Colon (tissue), 2 donors: ENCODE results near the gene FAM222A.

ENCODE experiments used
- FAIRE-seq: peaks from 2 replicates; lab custom pipeline; 2012; peaks lifted over from hg19 to GRCh38; lab: Jason Lieb, UNC
- donor health status: control.
- donor health status: control.

The FAM222A gene

DNA sequence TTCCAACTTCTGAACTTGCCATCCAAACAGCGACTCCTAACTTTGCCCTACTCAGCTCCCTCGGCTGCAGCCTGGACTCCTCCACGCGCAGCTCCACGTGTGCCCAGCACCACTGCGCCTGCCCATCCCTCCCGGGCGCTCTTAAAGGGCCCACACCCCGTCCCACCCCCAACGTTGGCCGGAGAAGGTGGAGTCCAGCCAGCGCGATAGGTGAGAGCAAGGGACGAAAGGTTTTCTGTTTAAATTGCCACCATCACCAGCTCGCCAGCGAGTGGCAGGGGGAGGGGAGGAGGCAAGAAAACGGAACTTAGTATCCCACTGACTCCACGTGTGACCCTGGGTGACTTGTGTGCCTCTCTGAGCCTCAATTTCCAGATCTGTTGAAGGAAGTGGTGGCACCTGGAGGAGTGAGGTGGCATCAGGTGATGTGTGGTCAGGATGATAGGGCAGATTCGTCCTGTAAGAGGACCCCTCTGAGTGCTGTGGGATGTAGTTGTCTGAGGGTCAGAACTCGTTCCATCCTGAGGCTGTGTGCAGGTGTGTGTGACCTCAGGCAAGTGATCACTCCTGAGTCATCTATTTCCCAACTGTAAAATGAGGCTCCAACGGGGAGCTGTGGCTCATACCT lies 59.9 kb downstream of the FAM222A start:
- FAIRE-seq = no peak

- FAIRE-seq = no peak
These were observed 61.7 kb downstream of the FAM222A start for GRCh38 chr12:109775172-109775881.

- no peak for FAIRE-seq
These were observed 63.0 kb downstream of the FAM222A start for GRCh38 chr12:109776624-109777023.

- FAIRE-seq = no peak
These were observed 63.9 kb downstream of the FAM222A start for GRCh38 chr12:109777544-109777943.

DNA sequence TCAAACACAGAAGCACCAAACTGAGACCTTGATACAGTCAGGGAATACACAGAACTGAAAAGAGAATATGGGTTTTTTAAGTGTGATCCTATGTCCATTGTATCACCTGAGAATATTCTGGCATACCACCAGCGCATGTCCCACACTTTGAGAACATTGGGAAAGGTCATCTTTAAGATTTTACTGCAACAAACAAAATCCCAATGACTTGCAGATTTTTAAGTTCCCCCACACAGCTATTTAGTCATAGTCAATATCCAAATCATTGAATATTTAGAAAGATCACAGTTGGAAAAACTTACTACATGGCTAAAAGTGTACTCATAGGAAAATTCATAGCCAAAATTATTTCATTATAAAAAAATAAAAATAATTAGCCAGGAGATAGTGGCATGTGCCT lies 65.1 kb downstream of the FAM222A start:
- FAIRE-seq = no peak

- FAIRE-seq = no peak
These were observed 65.8 kb downstream of the FAM222A start for GRCh38 chr12:109779382-109779781.

DNA sequence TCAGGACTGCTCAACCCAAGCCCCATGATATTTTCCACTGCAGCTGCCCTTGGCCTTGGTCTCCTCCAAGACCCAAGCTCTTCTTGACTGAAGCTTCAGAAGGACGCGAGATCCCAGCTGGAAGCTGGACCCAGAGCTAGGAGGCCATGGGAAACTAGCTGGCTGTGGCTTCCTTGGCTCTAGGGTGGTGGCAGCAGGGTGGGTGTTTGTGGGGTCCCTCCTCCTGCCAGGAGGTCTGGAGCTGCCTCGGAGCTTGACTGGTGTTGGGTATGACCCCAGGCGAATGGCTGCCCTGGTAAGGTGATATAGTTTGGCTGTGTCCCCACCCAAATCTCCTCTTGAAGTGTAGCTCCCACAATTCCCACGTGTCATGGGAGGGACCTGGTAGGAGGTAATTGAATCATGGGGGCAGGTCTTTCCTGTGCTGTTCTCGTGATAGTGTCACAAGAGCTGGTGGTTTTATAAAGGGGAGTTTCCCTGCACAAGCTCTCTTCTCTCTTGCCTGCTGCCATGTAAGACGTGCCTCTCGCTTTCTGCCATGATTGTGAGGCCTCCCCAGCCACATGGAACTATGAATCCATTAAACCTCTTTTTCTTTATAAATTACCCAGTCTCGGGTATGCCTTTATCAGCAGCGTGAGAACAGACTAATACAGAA lies 68.2 kb downstream of the FAM222A start:
- FAIRE-seq = no peak

- no peak for FAIRE-seq
These were observed 68.7 kb downstream of the FAM222A start for GRCh38 chr12:109782326-109782703.

GRCh38 chr12:109783135-109783964 lies 69.7 kb downstream of the FAM222A start:
- FAIRE-seq = no peak

DNA sequence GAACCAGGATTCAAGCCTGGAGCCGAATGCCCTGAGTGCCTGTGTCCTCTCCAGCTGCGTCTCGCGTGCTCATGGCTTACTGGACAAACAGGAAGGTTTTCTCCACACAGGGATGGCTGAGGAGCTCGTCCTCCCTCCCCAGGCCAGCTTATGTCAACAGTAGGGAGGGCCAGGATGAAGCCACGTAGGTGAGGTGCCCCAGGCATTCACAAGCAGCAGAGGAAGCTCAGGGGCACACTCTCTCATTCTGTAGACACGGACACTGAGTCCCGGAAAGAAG lies 70.3 kb downstream of the FAM222A start:
- no peak for FAIRE-seq

DNA sequence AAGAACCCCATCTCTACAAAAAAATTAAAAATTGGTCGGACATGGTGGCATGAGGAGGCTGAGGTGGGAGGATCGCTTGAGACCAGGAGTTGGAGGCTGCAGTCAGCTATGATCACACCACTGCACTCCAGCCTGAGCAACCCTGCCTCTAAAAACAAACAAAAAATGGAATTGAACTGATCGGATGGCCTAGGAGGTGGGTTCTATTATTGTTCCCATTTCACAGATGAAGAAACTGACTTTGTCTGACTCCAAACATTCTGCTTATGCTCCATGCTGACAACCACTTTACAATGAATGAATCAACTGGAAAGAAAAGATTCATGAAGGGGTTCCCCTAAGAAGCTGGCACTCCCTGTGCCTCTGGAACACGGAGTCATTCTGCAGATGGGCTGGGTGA lies 72.2 kb downstream of the FAM222A start:
- FAIRE-seq = no peak

GRCh38 chr12:109786799-109787198 lies 73.2 kb downstream of the FAM222A start:
- FAIRE-seq = no peak

DNA sequence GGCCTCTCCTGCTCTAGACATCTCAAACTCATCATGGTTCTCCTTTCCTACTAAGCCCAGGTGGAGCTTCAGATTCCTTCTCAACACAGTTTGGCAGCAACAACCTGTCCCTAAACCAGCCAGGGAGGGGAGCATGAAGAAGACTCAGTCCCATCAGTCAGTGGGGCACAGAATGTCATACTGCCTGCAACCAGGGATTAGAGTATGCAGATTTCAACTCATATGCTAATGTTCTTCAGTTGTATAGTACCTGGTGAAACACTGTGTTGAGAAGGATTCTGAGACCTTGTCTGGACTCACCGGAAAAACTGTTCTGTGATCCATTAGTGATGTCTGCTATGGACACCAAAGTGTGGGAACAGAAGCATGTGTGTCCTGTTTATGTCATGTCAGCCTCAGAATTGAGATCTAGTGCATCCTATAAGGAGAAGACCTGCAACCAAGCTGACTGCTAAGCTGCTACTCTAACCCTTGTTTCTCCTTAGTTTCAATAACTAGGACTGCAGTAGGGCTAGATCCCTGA lies 76.0 kb downstream of the FAM222A start:
- FAIRE-seq = no peak

DNA sequence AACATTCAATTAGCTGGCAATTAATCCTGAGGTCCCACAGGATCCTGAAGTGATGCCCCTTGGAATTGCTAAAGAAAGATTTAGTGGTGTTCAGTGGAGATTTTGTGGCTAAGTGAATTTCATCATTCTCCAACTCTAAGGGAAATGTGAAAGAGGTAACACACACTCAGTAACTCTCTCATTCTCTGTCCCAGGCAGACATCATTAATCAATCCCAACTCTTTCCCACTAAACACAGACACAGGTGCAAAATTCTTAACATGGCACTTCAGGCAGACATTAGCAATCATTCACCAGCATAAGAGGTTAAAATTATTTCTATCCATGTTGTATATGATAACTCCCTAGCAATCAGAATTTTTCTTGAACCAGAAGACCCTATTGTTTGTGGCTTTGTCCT lies 79.4 kb downstream of the FAM222A start:
- no peak for FAIRE-seq

- FAIRE-seq = no peak
These were observed 79.8 kb downstream of the FAM222A start for GRCh38 chr12:109793411-109793810.

DNA sequence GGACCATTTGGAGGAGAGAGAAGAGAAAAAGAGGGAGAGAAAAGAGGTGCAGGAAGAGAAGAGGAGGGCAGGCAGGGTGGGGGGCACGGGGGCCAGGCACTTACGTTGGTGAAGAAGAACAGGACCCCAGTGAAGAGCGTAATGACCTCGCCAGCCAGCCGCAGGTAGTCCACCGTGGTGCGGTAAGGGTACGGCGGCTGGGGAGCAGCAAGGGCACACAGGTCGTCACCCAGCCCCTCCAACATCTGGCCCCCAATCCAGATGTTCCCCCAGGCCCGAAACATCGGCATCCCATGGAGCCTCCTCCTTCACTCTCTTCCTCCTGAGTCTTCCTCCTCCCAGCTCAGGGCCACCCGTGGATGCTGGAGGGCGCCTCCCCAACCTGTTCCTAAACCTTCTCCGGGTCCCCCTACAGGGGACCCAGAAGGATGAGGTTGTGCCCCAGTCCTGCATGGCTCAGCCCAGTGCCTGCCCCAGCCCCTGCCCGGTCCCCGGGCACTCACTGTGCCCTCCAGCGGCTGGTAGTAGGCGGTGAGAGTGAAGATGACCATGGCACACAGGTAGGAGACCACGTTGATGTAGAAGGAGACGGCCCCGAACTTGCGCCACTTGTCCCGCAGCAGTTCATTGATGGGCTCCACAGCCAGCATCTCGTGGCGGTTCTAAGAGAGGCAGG lies 80.3 kb downstream of the FAM222A start:
- FAIRE-seq = no peak

DNA sequence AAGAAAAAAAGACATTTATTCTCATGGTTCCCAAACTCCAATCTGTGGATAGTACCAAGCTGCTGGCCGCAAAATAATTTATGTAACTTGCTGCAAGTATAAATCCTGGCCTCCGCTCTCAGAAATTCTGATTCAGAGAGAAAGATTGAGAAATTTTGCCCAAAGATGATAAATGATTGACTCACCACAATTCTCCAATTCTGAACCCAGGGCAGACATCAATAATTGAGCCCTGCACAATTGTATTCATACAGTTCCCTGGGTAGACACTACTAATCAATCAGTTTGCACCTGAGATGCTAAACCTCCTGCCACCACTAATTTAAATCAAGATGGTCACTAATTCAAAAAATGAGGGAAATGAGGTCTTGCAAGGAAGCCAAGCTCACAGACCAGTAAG lies 81.4 kb downstream of the FAM222A start:
- no peak for FAIRE-seq

GRCh38 chr12:109796057-109796456 lies 82.4 kb downstream of the FAM222A start:
- FAIRE-seq = no peak

DNA sequence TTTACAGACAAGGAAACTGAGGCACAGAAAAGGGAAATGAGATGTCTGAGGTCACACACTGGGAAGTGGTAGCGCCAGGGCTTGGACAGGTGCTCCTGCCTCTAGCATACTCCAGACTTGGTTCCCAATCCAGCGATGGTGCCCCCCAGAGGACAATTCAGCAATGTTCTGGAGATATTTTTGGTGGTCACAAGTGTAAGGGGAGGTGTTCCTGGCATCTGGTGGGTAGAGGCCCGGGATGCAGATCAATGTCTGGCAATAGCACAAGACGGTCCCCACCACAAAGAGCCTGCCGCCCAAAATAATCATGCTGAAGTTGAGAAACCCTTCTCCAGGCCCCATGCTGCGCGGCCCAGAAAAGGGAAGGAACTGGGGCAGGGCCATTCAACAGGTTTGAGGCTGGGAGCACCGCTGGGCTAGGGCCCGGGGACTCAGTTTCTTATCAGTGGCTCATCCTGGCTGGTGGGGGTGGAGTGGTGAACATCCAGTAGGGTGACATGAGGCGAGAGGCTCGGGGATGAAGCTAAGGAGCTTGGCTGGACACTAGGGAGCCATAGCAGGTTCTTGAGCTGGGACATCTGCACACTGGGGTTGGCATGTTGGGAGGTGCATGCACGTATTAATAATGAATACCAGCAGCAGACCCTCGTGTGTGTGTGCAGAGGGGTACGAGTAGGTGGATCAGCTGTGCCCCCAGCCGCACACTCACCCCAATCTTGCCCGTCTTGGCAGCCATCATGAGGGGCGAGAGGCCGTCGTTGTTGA lies 84.5 kb downstream of the FAM222A start:
- no peak for FAIRE-seq

DNA sequence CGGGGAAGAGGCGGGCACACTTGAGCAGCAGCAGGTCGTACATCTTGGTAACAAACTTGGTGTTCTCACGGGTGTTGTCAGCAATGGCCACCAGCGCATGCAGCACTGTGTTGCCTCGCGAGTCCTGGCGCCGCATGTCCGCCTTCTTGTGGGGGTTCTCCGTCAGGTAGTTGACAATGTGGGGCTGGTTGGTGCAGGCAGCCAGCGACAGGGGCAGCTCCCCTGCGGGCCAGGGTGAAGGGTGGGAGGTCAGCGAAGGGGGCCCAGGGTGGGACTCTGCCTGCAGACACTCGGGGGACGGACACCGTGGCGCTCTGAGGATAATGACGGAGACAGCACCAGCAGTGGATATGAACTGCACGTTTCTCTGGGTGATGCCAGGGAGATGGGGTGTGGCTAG lies 85.1 kb downstream of the FAM222A start:
- no peak for FAIRE-seq

- no peak for FAIRE-seq
These were observed 86.9 kb downstream of the FAM222A start for GRCh38 chr12:109800536-109800935.
